Stimulated activated CD8-positive, alpha-beta memory T cell treated with anti-CD3 and anti-CD28 coated beads, Interleukin-7, amount 100 ng/mL, for 1 hour (primary cell): Measurements from ENCODE around the gene FGF22.
"Not testable (repeated sequence)": the region's sequence is repeated elsewhere in the genome, so short reads cannot be mapped to it uniquely, and the experiment has no call there.

ENCODE experiments used
- DNase-seq, 2 donors: peaks; one replicate each; pipeline ENCODE4 v3.0.0-alpha.2; 2020; ENCODE audit warnings: low read depth in 2 of 2

The FGF22 gene

DNA sequence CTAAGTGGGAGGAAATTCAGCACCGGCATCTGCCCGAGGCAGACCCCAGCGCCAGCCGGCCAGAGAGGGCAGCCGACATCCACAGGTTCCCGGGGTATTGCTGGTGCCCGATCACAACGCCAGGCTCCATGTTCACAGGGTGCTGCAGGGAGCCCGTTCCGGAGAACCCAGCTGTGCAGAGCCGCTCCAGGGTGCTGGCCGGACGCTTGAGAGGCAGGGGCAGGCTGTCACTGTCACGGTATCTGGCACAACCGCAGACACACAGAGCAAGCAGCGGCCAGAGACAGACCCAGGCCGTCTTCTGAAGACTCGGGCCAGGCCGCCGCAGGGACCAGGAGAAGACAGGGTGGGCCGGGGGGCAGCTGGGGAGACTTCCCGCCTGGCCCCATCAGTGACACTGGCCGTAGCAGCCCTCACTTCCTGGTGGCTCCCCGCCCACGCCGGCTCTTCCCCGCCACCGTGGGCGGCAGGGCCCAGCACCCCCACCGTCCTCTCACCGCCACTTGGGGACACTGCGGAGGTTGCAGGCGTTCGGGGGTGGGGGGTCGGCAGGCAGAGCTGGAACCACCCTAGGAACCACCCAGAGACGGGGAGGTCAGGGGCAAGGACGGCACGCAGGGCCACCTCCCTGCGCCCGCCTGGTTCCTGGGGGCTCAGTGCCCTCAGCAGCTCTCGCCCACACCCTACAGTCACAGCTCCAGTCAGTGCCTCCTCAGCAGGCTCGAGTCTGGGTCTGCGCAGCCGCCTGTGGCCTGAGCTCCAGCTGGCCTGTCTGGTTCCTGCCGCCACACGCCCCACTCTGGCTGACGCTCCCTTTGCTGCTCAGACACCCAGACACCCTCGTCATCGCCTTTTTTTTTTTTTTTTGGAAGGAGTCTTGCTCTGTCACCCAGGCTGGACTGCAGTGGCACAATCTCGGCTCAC lies 19.5 kb downstream of the FGF22 start:
- no peak for DNase-seq

DNA sequence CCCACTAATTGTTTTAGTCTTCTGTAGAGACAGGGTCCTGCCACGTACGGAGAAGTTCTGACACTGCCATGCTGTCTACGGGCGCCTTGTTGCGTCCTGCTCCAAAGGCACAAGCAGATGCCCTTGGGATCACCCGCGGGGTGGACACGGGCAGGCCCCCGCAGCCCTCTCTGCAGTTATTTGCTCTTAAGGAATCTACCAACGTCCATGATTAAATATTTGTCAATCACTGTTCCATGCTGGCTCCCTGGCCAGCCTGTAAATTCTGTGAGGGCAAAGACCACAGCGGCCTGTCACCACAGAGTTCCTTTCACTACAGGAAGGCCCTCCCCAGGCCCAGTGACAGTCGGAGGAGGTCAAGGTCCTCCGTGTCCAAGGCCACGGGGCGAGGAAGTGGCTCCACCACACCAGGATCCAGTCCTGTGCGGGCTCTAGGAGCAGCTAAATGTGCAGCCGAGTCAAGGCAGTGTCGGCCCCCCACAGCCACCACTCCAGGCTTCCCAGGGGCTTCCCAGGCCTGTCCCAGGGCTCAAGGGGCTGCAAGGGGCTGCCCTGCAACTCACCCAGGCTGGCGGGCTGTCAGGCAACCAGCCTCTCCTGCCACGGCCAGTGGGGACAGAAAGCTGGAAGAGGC lies 21.2 kb downstream of the FGF22 start:
- no peak for DNase-seq

DNA sequence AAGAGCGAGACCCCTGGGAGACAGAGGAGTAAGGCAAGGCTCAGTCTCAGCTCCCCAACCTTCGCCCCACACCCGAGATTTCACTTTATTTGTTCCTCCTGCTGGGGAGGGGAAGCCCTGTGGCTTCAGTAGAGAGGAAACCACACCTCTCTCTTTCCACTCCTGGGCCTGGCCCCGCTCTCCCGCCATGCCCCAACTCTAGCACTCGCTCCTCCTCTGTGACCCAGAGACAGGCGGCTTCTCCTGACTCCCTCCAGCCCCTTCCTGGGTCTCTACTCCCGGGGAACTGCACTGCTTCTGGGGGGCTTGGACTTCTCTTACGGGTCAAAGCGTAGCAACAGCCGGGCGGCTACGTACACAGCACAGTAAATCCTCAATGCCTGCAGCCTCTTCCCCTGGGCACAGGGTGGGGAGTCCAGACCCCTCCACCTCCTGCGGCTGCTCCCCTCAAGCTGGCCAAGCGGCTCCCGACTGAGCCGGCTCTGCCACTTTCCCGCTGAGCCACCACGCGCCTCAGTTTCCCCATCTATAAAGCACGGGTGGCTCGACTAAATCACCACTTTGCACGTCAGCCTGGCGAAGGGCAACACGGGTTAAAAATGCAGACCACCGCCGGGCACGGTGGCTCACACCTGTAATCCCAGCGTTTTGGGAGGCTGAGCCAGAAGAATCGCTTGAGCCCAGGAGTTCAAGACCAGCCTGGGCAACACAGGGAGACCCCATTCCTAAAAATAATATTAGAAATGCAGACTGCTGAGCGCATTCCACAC lies 21.9 kb downstream of the FGF22 start:
- peak in 1 of 2 donors; percentile 37 for DNase-seq

DNA sequence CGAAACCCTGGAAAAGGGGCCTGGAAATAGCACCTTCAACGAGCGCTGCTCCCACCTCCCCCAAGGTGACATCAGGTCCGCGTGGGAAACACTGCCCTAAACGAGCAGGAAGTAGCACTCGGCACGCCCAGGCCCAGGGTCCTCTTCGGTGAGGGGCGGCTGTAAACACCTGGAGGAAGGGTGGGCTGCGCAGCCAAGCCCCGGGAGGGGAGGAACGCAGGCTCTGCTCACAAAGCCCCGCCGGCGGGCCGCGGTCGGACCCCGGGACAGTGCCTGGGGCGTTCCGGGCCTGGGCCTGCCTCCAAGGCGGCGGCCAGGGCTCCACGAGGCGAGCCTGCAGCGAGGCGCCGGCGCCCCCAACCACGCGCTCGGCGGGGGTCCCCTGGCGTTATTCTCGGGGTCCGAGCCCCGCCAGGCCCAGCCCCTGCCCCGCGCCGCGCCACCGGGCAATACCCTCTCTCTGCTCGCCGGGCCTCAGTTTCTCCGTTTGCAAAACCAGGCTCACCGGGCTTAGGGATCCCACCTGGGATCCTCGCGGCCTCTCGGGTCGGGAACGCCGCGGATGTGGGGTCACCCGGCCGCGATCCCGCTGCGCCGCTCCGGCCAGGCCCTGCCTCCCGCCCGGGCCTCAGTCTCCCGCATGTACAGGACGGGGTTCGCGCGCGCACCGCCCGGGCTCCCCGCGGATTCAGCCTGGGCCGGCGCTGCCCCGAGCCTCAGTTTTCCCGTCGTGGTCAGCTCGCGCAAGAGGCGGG lies 22.7 kb downstream of the FGF22 start:
- peak; percentile 39 for DNase-seq

DNA sequence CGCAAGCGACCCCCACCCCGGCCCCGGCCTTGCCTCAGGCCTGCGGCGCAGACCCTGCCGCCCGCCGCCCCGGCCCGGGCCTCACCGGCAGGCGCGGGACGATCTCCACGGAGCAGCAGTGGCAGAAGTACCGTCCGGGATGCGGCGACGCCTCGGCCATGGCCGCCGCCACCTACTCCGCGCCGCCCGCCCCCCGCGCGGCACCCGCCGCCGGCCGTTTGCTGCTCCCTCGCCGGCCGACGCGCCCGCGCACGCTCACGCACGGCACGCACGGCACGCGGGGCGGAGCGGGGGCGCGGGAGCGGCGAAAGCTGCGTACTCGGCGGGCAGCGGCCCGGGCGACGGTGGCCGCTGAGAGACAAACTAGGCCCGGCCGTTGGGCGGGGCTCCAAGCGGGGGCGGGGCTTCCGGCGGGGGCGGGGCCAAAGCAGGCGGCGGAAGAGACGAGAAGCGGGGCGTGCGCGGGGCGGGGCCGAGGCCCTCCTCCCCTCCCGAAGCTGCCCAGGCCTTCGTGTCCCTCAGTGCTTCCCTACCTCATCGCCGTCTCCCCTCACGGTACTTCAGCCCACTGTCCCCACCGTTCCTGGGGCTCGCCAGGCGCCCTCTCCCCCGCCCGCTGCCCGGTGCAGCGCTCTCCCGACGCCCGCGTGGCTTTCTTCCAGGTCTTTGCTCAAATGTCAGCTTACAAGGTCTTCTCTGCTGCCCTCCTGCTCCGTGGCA lies 23.4 kb downstream of the FGF22 start, which contains the start of gene RNF126:
Gene RNF126 (minus strand): TSS at position 253 of the 720 bp plus-strand sequence. CDS start 93 bp downstream, at position 160.
- peak; percentile 95 for DNase-seq

DNA sequence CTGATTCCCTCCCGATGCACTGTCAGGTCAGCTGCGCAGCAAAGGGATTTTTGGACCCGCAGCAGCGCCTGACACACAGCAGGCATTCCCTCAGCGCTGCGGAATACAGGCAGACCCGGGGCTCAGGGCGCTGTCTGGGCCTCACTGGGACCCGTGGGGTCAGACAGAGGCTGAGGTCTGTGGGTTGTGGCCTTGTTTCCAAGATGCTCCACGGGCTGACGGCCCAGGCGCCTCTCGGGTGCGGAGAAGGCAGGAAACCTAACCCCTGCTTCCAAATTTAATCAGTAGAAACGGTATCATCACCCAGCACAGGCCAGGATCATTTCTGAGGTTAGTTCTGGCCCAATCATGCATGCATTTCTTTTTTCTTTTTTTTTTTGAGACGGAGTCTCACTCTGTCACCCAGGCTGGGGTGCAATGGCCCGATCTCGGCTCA lies 24.0 kb downstream of the FGF22 start:
- no peak for DNase-seq

DNA sequence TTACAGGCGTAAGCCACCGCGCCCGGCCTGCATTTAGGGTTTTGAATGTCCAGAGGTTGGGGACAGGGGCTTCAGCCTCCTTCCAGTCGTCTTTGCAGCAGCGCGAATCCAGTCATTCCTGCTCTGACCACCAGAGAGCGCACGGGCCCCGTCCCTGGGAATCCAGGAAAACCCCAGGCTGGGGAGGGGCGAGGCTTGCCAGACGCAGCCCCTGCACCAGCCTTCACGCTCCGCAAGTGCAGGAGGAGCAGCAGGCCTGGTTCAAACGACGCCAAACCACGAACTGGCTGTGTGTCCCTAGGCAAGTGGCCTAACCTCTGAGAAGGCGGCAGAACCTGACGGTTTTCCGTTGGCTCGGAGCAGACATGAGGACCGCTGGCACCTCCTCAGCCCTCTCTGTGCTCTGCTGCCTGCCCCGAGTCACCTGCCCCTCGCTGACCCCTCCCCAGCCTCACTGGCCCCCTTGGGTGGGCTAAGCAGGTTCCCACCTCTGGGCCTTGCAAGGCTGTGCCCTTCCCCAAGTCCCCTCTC lies 25.3 kb downstream of the FGF22 start:
- DNase-seq = peak; percentile 54 to 57

DNA sequence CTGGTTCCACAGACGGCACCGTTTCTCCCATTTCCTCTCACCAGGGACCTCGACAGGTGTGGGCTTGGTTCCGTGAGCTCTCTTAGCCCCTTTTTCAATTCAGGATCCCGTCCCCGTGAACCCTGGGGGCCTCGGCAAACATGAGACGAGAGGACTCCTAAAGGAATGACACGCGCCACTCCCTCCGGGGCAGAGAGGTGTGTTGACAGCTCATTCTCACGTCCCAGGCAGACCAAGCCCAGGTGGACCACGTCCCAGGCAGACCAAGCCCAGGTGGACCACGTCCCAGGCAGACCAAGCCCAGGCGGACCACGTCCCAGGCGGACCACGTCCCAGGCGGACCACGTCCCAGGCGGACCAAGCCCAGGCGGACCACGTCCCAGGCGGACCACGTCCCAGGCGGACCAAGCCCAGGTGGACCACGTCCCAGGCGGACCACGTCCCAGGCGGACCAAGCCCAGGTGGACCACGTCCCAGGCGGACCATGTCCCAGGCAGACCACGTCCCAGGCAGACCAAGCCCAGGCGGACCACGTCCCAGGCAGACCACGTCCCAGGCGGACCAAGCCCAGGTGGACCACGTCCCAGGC lies 27.4 kb downstream of the FGF22 start:
- DNase-seq = not testable (repeated sequence)

DNA sequence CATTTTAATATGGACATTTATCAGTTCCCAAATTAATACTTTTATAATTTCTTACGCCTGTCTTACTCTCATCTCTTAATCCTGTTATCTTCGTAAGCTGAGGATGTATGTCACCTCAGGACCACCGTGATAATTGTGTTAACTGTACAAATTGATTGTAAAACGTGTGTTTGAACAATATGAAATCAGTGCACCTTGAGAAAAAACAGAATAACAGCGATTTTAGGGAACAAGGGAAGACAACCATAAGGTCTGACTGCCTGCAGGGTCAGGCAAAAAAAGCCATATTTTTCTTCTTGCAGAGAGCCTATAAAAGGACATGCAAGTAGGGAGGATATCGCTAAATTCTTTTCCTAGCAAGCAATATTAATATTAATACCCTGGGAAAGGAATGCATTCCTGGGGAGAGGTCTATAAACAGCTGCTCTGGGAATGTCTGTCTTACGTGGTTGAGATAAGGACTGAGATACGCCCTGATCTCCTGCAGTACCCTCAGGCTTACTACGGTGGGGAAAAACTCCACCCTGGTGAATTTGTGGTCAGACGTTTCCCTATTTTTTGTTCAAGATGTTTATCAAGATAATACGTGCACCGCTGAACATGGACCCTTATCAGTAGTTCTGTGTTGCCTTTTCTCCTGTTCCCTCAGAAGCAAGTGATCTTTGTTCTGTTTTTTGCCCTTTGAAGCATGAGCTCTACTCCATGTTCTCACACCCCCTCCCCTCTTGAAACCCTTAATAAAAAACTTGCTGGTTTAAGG lies 29.2 kb downstream of the FGF22 start:
- DNase-seq = not testable (repeated sequence)

DNA sequence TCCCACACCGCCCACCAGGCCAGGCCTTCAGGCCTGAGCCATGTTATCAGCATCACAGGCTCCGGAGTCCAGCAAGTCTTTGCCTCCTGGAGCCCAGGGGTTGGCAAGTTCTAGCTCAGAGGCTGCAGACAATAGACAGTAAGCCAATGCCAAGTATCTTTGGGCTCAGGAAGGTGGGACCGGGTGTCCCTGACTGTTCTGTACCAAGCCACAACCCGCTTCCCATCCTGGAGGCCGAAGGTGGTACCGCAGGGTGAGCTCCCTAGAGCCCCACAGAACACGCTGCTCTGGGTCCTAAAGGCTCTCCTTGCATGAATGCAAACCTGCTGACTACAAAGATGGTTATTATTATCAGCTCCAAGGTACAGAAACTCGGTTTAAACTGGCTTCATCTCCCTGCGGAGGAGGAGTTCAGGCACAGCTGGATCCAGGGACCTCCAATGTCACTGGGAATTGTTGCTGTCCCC lies 31.0 kb downstream of the FGF22 start:
- no peak for DNase-seq

DNA sequence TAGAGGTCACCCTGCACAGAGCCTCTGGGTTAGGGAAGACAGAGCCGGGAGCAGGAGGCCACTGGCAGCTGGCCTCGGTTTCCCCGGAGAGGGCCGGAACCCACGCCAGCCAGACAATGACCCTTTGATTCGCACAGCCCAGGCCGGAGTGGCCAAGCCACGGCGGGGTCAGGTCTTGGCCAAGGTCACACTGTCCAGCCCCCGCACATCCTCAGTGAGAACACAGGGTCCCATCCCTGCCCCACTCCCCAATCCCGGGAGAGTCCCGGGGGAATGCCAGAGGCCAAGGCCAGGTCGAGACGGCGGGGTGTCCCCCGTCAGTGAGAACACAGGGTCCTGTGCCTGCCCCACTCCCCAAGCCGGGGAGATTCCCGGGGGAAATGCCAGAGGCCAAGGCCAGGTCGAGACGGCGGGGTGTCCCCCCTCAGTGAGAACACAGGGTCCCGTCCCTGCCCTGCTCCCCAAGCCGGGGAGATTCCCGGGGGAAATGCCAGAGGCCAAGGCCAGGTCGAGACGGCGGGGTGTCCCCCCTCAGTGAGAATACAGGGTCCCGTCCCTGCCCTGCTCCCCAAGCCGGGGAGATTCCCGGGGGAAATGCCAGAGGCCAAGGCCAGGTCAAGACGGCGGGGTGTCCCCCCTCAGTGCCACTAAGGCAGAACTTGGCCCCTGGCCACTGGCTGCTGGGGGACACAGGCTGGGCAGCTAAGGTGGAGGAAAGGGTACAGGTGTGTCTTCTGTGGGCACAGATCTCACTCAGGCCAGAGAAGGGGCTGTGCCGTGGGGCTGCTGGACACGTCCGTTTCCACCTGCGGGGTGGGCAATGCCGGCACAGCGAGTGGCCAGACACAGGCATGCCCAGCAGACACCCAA lies 34.8 kb downstream of the FGF22 start:
- no peak for DNase-seq

DNA sequence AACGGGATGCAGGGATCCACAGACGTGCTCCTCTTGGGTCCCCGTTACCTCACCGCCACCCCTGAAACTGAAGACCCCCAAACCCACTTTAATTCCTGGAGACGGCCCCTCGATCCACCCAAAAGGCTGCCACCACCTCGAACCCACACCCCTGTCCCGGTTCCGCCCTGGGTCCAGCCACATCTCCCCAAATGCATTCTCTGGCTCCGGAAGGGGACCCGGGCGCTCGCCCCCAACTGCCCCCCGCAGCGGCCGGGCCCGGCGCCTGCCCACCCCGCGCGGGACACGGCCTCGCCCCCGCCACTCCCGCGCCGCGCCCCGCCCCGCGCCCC lies 36.3 kb downstream of the FGF22 start:
- no peak for DNase-seq

DNA sequence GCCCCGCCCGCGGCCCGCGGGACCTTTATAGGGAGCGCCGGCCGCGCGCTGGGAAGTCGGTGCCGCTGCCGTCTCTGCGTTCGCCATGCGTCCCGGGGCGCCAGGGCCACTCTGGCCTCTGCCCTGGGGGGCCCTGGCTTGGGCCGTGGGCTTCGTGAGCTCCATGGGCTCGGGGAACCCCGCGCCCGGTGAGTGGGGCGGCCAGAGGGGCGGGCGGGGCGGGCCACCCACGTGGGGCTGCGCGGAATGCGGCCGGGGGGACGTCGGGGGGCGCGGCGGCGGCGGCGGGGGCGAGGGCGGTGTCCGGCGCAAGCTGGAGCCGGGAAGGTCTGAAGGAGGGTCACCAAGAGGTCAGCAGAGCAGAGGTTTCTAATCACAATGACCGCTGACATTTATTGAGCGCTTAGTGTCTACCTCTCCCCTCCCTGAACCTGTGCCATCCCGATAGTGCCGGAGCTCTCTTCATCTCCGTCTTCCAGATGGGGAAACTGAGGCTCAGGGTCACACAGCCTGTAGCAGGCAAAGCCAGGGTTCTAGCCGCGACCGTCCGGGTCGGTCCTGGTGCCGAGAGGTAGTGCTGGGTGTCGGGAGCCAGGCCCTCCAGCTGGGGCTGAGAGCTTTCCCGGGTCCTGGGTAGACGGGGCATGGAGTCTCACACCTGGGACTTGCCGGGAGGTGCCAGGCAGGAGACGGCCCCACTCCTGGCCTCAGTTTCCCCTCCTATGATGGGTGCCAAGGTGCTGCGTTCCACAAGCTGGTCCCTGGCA lies 36.8 kb downstream of the FGF22 start, which contains the start of gene FSTL3:
Gene FSTL3 (plus strand): TSS at position 54 of the 767 bp plus-strand sequence. CDS start 32 bp downstream, at position 86.
- DNase-seq = no peak

DNA sequence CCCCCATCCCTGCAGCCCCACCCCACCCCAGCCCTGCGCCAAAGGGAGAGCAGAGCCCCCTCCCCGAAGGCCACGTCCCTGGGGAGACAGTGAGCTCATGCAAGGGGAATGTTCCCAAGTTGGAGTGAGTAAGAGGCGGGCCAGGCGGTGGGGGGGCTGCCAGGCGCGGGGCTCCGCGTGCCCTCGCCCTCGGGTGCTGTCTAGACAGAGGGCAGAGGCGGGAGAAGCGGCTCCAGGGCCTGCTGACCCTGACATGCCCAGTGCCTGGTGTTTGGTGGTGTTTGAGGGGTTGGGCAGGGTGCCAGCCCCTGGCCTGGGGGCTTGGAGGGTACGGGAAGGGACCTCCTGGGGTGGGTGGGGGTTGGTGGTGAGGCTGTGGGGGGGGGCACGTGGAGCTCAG lies 37.5 kb downstream of the FGF22 start:
- no peak for DNase-seq

DNA sequence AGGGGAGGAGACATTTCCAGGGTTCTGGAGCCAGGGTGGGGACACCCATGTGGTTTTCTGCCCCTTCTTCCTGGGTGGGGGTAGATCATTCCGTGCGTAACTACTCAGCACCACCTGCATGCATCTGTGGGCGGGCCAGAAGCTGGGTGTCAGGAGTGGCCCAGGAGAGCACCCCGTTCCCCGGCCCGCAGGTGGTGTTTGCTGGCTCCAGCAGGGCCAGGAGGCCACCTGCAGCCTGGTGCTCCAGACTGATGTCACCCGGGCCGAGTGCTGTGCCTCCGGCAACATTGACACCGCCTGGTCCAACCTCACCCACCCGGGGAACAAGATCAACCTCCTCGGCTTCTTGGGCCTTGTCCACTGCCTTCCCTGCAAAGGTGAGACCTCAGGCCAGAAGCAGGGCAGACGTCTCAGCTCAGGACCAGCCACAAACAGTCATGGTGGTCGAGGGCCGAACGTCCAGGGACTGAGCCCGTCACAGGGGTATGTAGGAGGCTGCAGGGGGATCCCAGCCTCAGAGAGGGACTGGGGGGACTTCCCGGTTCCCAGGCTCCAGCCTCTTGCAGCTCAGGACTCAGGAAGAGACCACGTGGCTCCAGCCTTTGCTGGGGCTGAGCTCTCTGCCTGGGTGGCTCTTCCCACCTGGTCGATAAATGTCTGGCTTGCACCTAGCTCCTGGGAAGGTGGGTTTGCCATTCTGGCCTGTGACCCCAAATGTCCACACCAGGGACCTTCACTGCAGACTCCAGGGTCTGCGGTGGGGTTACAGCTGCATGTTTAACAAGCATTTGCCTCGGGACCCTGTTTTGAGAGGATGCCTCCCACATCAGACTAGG lies 38.1 kb downstream of the FGF22 start:
- DNase-seq = no peak

DNA sequence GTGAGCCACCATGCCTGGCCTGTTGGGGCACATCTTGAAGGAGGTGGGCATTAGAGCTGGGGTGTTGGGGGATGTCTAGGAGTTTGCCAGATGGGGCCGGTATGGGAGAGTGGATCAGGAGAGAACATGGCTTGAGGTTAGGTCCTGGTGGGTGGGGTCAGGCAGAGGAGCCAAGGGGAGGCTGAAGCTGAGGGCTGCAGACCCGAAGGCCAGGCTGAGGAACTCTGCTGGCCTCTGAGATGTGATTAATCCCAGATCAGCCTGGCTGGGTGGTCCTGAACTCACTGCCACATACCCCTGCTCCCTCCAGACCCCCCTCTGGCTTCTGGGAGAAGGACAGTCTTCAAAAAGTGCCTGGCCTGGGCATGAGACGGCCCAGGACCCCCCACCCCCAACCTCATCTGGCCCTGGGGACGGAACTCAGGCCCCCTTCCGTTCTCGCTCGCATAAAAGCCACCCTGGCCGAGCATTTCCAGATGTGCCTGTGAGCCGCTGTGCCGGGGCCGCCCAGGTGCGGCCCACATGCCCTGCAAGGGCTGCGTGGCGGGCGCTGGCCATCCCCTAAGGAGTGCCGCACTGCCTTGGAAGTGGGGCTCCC lies 39.2 kb downstream of the FGF22 start:
- no peak for DNase-seq
